NT2/D1 (cell line): Measurements from ENCODE around the gene CTNNA2.

Source experiments
- SUZ12 ChIP-seq: IDR thresholded peaks from 2 replicates; pipeline ENCODE4 v1.6.1; 2011; ENCODE audit not compliant: insufficient read length, insufficient read depth; ENCODE audit errors: extremely low read depth
- ZNF274 ChIP-seq: IDR thresholded peaks from 2 replicates; pipeline ENCODE4 v1.6.1; 2011; ENCODE audit warnings: mild to moderate bottlenecking, low read depth, low read length

GRCh38 chr2:80410346-80410745, 897.5 kb downstream of the CTNNA2 start:
- TF ChIP-seq ZNF274 = no peak
- TF ChIP-seq SUZ12 = no peak
